ENCODE data around the gene DLG2. TPM values are rescaled to one million over a fixed set of nuclear protein-coding genes. Genes with fewer than 3 reads are reported as not detected.

DLG2 gene
- total RNA-seq, 1 donor from 2014 or later, result 2.4 TPM

- no peak overlapping the region for H3K4me3 Mint-ChIP-seq (ENCODE audit: low read depth)
- DNase-seq (ENCODE audit: low spot score, unreplicated experiment), result no peak
- H3K36me3 Mint-ChIP-seq (ENCODE audit: insufficient read depth), result no peaks in the 10 kb centered on the region
- H3K27ac Mint-ChIP-seq, result no peak overlapping the region
- H3K27me3 Mint-ChIP-seq, result no peaks in the 10 kb centered on the region
- no peaks in the 10 kb centered on the region for H3K9me3 Mint-ChIP-seq (ENCODE audit: low read depth)
- no peaks in the 10 kb centered on the region for H3K4me1 Mint-ChIP-seq (ENCODE audit: low read depth)
- no peak for TF ChIP-seq CTCF (IDR thresholded peaks at IDR 0.05; ENCODE audit: unreplicated experiment)
Measured at GRCh38 chr11:84899134-84899533, 728.0 kb downstream of the DLG2 start.

- no peak overlapping the region for H3K27ac Mint-ChIP-seq
- no peaks in the 10 kb centered on the region for H3K27me3 Mint-ChIP-seq
- H3K36me3 Mint-ChIP-seq (ENCODE audit: insufficient read depth), result no peaks in the 10 kb centered on the region
- H3K4me3 Mint-ChIP-seq (ENCODE audit: low read depth), result no peak overlapping the region
- H3K4me1 Mint-ChIP-seq (ENCODE audit: low read depth), result no peaks in the 10 kb centered on the region
- no peak for TF ChIP-seq CTCF (IDR thresholded peaks at IDR 0.05; ENCODE audit: unreplicated experiment)
- DNase-seq (ENCODE audit: low spot score, unreplicated experiment), result no peak
- H3K9me3 Mint-ChIP-seq (ENCODE audit: low read depth), result no peaks in the 10 kb centered on the region
Measured at GRCh38 chr11:84894666-84895065, 732.5 kb downstream of the DLG2 start.

GRCh38 chr11:84890676-84891075 is 736.5 kb downstream of the DLG2 start:
- no peaks in the 10 kb centered on the region for H3K9me3 Mint-ChIP-seq (ENCODE audit: low read depth)
- DNase-seq (ENCODE audit: low spot score, unreplicated experiment), result no peak
- no peaks in the 10 kb centered on the region for H3K4me1 Mint-ChIP-seq (ENCODE audit: low read depth)
- no peak for TF ChIP-seq CTCF (IDR thresholded peaks at IDR 0.05; ENCODE audit: unreplicated experiment)
- no peaks in the 10 kb centered on the region for H3K27me3 Mint-ChIP-seq
- no peak overlapping the region for H3K4me3 Mint-ChIP-seq (ENCODE audit: low read depth)
- no peaks in the 10 kb centered on the region for H3K36me3 Mint-ChIP-seq (ENCODE audit: insufficient read depth)
- no peak overlapping the region for H3K27ac Mint-ChIP-seq

GRCh38 chr11:84889556-84889955 is 737.6 kb downstream of the DLG2 start:
- no peak for DNase-seq (ENCODE audit: low spot score, unreplicated experiment)
- no peaks in the 10 kb centered on the region for H3K36me3 Mint-ChIP-seq (ENCODE audit: insufficient read depth)
- no peaks in the 10 kb centered on the region for H3K27me3 Mint-ChIP-seq
- no peaks in the 10 kb centered on the region for H3K9me3 Mint-ChIP-seq (ENCODE audit: low read depth)
- H3K27ac Mint-ChIP-seq, result no peak overlapping the region
- H3K4me3 Mint-ChIP-seq (ENCODE audit: low read depth), result no peak overlapping the region
- H3K4me1 Mint-ChIP-seq (ENCODE audit: low read depth), result no peaks in the 10 kb centered on the region
- no peak for TF ChIP-seq CTCF (IDR thresholded peaks at IDR 0.05; ENCODE audit: unreplicated experiment)

GRCh38 chr11:84887055-84887629 is 740.0 kb downstream of the DLG2 start:
- Mint-ChIP-seq H3K4me3 (ENCODE audit: low read depth) (no peak overlapping the region), H3K27me3 (no peaks in the 10 kb centered on the region), H3K36me3 (ENCODE audit: insufficient read depth) (no peaks in the 10 kb centered on the region), H3K9me3 (ENCODE audit: low read depth) (no peaks in the 10 kb centered on the region), H3K27ac (no peak overlapping the region), H3K4me1 (ENCODE audit: low read depth) (peaks cover 4% of the 10 kb centered on the region)
- no peak for DNase-seq (ENCODE audit: low spot score, unreplicated experiment)
- no peak for TF ChIP-seq CTCF (IDR thresholded peaks at IDR 0.05; ENCODE audit: unreplicated experiment)
